DOHH2 (cell line): ENCODE results near the gene DCLRE1B.

ENCODE experiments used
- H3F3A ChIP-seq: fragments of 200-600 bp; sonication (generic), shearing (Covaris generic); 2 replicates; pipeline ENCODE4 v1.6.0; 2016; ENCODE audit warnings: antibody characterized with exemption, mild to moderate bottlenecking; ENCODE audit not compliant: control insufficient read depth, insufficient read depth
- H3K27ac ChIP-seq: fragments of 200-600 bp; sonication (generic); 2 replicates; pipeline ENCODE4 v1.5.1; 2014; ENCODE audit warnings: low read depth, mild to moderate bottlenecking, low read length, moderate library complexity
- H3K27me3 ChIP-seq: fragments of 200-600 bp; sonication (generic); 2 replicates; pipeline ENCODE4 v1.6.1; 2014; ENCODE audit warnings: mild to moderate bottlenecking, low read length, mixed read lengths; ENCODE audit not compliant: control insufficient read depth
- H3K36me3 ChIP-seq: fragments of 200-600 bp; sonication (generic); 2 replicates; pipeline ENCODE4 v1.6.1; 2014; ENCODE audit warnings: mild to moderate bottlenecking, low read length, moderate library complexity, mixed read lengths; ENCODE audit not compliant: control insufficient read depth
- H3K4me1 ChIP-seq: fragments of 200-600 bp; sonication (generic); 2 replicates; pipeline ENCODE4 v1.6.1; 2014; ENCODE audit warnings: mild to moderate bottlenecking, low read length, mixed read lengths; ENCODE audit not compliant: control insufficient read depth
- H3K4me2 ChIP-seq: fragments of 200-600 bp; sonication (generic); 2 replicates; pipeline ENCODE4 v1.6.0; 2014; ENCODE audit warnings: mild to moderate bottlenecking, low read length, moderate library complexity
- H3K4me3 ChIP-seq: fragments of 200-600 bp; sonication (generic); 2 replicates; pipeline ENCODE4 v1.5.1; 2014; ENCODE audit warnings: mild to moderate bottlenecking, low read length, mixed read lengths
- H3K79me2 ChIP-seq: fragments of 200-600 bp; sonication (generic); 2 replicates; pipeline ENCODE4 v1.6.1; 2014; ENCODE audit warnings: mild to moderate bottlenecking, low read length, mixed read lengths; ENCODE audit not compliant: control insufficient read depth
- H3K9me2 ChIP-seq: fragments of 200-600 bp; sonication (generic); replicated peaks from 2 replicates; pipeline ENCODE4 v1.6.1; 2014; ENCODE audit warnings: mild to moderate bottlenecking, low read length, mixed read lengths; ENCODE audit not compliant: control insufficient read depth
- H3K9me3 ChIP-seq: fragments of 200-600 bp; sonication (generic); 2 replicates; pipeline ENCODE4 v1.6.1; 2014; ENCODE audit warnings: antibody characterized with exemption, low read length, mixed read lengths; ENCODE audit not compliant: control insufficient read depth, insufficient read depth
- H4K20me1 ChIP-seq: fragments of 200-600 bp; sonication (generic); 2 replicates; pipeline ENCODE4 v1.6.0; 2014; ENCODE audit warnings: low read depth, mild to moderate bottlenecking, antibody characterized with exemption, low read length, moderate library complexity; ENCODE audit not compliant: control insufficient read depth, insufficient read depth
- CTCF ChIP-seq: fragments of 200-600 bp; sonication (generic); IDR thresholded peaks from one replicate; pipeline ENCODE4 v1.5.1; 2014; ENCODE audit warnings: antibody characterized with exemption, mild to moderate bottlenecking, low read depth, low read length; ENCODE audit not compliant: poor library complexity, severe bottlenecking
- EZH2phosphoT487 ChIP-seq: fragments of 200-600 bp; sonication (generic); IDR thresholded peaks from 2 replicates; pipeline ENCODE4 v1.6.1; 2017; ENCODE audit warnings: borderline replicate concordance, mild to moderate bottlenecking, antibody characterized with exemption, low read length, moderate library complexity, mixed read lengths

The DCLRE1B gene

GRCh38 chr1:113859478-113860175, 45.5 kb upstream of the DCLRE1B start:
- H4K20me1 ChIP-seq = no peaks in the 10 kb centered on the region
- H3K9me3 ChIP-seq = no peaks in the 10 kb centered on the region
- H3F3A ChIP-seq = peaks cover 17% of the 10 kb centered on the region
- peaks cover 43% of the 10 kb centered on the region for H3K79me2 ChIP-seq
- no peaks in the 10 kb centered on the region for H3K9me2 ChIP-seq
- H3K4me3 ChIP-seq = peak overlapping the region; percentile 56
- TF ChIP-seq EZH2phosphoT487 (no peak), CTCF (no peak)
- H3K36me3 ChIP-seq = peaks cover 56% of the 10 kb centered on the region
- peak overlapping the region; percentile 72 for H3K4me2 ChIP-seq
- H3K27ac ChIP-seq = peak overlapping the region; percentile 84
- H3K27me3 ChIP-seq = no peaks in the 10 kb centered on the region
- peaks cover 66% of the 10 kb centered on the region for H3K4me1 ChIP-seq

- peaks cover 55% of the 10 kb centered on the region for H3K79me2 ChIP-seq
- no peaks in the 10 kb centered on the region for H4K20me1 ChIP-seq
- H3K9me3 ChIP-seq = no peaks in the 10 kb centered on the region
- H3F3A ChIP-seq = peaks cover 17% of the 10 kb centered on the region
- no peaks in the 10 kb centered on the region for H3K9me2 ChIP-seq
- H3K27me3 ChIP-seq = no peaks in the 10 kb centered on the region
- peak overlapping the region; percentile 72 for H3K4me2 ChIP-seq
- peak overlapping the region; percentile 56; the same call in 1 of the 2 replicates for H3K4me3 ChIP-seq
- TF ChIP-seq EZH2phosphoT487 (no peak), CTCF (no peak)
- peak overlapping the region; percentile 84 for H3K27ac ChIP-seq
- peaks cover 54% of the 10 kb centered on the region for H3K36me3 ChIP-seq
- peaks cover 66% of the 10 kb centered on the region for H3K4me1 ChIP-seq
These were observed 44.2 kb upstream of the DCLRE1B start for GRCh38 chr1:113860891-113861290.

- H3K27ac ChIP-seq = no peak overlapping the region
- no peak overlapping the region for H3K4me3 ChIP-seq
- TF ChIP-seq CTCF (no peak), EZH2phosphoT487 (no peak)
- no peaks in the 10 kb centered on the region for H3K9me2 ChIP-seq
- H3K4me1 ChIP-seq = peaks cover 63% of the 10 kb centered on the region
- no peaks in the 10 kb centered on the region for H3K9me3 ChIP-seq
- H4K20me1 ChIP-seq = no peaks in the 10 kb centered on the region
- H3K27me3 ChIP-seq = no peaks in the 10 kb centered on the region
- H3K79me2 ChIP-seq = peaks cover 61% of the 10 kb centered on the region
- H3F3A ChIP-seq = peaks cover 17% of the 10 kb centered on the region
- H3K36me3 ChIP-seq = peaks cover 47% of the 10 kb centered on the region
- H3K4me2 ChIP-seq = no peak overlapping the region; the same call in 1 of the 2 replicates
These were observed 43.5 kb upstream of the DCLRE1B start for GRCh38 chr1:113861641-113862040.
